ENCODE data around the gene PLD5.
"Not testable (repeated sequence)": the region's sequence is repeated elsewhere in the genome, so short reads cannot be mapped to it uniquely, and the experiment has no call there.

Gene PLD5

DNA sequence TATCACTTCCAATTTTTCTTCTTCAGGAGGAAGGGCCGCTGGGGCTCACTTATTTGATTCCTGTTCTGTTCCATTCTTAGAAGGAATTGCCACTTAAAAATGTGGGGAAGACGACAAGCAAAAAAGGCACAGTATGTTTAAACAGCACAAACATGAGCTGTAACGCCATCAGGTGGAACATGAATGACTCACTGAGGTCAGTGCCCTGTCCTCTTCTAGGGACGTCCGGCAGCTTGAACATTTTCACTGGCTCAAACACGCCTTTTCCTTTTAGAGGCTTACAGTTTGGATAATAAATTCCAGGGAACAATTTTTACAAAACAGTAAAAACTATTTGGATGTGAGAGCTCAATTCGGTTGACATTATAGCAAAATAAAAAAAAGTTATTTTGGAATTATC, 260.1 kb downstream of the PLD5 start:
- FAIRE-seq, result not testable (repeated sequence)

DNA sequence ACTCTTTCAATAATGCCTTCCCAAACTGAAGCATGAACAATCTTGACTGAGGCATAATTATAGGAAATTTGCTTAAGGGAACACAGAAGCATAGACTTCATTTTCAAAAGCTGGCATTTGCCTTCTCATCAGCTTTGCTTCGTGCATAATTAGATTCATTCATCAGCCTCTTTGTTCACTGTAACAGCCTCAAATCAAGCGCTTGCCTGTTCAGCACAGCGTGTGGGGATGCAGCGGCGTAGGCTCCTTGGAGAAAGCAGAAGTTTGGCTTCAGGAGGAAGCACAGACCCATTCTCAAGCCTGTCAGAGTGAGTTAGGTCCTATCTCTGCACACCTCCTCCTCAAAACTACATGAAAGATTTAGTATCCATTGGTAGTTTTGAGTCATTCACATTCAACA, 279.2 kb downstream of the PLD5 start:
- no peak for FAIRE-seq

DNA sequence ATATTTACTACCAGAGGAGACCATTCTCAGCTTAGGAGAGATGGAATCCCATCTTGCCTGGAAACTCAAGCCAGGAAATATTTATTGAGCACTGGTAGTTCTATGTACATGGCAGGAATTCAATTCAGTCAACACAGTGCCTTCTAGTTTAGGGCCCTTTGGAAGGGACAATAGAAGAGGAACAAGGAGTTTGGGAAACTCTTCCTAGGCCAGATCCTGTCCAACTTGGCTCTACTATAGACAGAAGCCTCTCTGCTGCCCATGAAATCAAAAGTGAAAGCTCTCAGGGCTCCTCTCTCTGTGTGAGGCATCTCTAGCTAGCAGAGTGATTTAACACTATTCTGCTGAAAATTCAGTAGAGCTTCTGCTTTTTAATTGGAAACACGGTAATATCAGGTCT, 281.0 kb downstream of the PLD5 start:
- FAIRE-seq, result no peak

DNA sequence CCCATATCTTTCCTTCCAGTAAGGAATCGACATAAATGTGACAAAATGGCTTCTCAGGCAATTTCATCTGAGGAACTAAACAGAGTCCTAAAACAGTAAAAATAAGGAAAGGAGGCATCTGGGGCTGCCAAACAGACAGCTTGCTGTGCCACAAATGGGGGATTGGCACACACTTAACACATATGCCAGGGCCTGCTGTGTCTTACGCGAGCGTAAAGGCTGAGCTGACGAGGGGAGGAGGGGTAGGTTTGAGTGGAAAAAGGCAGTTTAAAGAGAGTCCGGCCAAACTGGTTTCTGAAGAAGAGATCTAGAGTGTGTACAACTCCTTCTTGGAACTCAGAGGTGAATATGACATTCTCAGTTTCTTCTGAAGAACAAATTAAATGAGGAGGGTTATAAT, 281.5 kb downstream of the PLD5 start:
- FAIRE-seq, result no peak

DNA sequence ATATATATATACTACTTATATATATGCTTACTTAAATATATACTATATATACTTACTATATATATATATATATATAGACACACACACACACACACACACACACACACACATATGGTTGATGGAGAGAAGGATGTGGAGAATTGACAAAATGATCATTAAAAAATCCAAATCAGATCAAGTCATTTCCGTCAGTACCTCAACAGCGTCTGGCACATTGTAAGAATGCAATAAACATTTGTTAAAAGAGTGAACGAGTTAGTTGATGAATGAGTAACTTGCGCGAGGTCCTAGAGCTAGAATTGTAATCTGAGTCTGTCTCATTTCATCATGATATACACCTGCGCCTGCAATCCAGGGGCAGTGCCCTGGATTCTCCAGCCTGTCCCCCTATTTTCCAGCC, 282.6 kb downstream of the PLD5 start:
- FAIRE-seq, result no peak

DNA sequence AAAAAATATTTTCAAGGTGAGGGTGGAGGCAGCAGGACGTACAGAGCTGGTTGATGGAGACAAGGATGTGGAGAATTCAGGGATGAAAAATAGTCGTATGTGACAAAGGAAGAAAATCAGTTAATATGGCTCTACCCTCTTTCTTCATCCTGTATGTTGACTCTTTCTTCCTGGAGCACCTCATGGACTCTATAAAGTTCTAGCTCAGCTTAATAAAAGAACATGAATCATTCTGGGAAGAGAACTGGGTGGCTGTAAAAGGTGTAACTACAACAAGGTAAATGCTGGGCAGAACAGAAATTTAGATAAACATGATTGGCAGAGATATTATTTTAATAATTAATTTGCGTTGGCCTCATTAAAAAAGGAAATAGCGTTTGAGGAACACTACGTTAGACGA, 283.8 kb downstream of the PLD5 start:
- no peak for FAIRE-seq

DNA sequence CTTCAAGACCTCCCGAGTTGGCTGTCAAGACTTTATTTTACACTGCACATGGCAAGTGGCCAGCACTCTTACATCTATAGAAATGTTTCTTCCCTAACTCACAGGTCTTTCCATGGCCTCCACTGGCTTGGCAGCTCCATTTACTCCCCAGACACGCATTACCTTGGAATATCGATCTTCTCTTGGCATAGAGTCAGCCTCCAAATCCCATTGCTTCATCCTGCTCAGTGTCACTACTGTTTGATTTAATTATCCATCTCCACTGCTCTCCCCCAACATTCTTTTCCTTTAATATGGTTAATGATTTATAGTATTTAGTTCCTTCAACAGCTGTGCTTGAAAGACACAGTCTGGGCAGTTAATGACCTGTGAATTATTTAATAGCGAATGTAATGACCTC, 284.4 kb downstream of the PLD5 start:
- FAIRE-seq, result no peak

DNA sequence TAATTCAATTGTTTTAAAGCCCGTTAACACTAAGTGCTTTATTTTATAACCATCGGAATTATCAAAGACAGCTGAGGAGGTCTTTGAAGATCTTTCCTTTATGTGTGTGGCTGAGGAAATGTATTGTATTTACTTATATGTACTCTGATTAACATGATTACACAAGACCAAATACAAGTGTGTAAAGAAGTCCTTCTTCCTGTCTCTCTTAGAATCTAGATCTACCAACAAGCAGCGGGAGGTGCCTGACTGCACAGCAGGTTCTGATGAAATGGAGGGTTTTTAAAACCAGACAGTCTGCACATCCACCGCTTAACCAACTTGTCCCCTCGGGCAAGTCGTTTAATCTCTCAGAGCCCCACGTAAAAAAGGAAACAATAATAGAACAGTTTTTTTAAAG, 285.1 kb downstream of the PLD5 start:
- FAIRE-seq, result no peak

DNA sequence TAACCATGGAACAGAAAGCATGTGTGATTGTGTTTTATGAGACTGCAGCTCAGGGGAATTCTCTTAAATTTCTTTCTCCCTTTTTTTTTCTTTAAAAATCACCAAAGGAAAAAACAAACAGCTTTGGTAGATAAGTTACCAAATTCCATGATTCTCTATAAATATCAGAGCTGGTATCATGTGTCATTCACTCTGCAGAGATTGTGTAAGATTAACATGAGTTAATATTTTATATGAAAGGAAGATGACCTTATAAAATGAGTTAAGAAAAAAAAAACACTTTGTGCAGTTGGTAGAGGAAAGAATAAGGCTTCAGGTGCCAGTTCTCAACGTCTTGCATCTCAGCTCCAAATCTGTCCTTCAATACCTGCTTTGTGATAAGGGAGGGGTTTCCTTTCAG, 287.4 kb downstream of the PLD5 start:
- FAIRE-seq, result no peak

DNA sequence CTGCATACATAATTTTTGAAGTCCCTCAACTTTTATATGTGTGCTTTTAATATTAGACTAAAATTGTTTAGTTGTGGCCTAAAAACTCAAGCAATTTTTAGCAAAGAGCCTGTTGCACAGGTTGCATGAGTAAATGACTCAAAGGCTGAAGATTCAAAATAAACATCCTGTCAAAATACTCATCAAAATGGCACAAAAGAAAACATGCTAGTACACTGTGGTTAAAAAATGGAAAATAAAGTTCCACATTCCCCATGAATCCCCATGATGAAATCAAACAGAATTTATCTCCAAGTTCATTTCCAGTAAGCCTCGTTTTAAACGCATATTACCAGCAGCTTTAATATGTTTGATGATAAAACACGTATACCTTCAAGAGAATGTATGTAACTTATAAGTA, 295.5 kb downstream of the PLD5 start:
- no peak for FAIRE-seq

DNA sequence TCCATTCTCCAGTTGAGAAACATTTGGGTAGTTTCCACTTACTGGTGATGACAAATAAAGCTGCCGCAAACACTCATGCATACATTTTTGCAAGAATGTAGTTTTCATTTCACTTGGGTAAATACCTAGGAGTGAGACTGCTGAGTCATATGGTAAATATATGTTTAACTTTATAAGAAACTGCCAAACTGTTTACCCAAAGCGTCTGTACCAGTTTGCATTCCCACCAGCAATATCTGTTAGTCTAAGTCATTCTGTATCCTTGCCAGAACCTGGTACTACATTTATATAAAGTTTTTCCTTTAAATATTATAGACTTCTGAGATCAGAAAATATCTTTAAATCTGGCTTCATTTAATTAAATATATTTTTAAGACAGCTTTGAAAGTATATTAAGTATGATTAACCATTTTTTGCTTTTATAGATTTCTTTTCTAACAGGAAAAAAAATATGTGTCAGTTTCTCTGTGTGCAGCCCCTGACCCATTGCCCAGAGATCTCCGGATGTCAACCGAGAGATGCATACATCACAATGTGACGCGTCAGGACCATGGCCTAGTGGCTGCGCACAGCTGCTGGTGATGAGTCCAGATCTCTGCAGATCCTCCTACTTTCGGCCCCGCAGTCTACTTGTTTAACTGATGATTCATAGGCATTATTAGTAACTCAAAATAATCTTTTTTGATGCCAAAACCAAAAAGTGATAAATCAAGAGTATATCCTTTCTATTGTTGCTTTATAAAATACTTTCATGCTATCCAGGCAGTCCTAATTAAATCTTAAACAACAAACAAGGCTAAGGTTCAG, 298.5 kb downstream of the PLD5 start:
- FAIRE-seq, result no peak

DNA sequence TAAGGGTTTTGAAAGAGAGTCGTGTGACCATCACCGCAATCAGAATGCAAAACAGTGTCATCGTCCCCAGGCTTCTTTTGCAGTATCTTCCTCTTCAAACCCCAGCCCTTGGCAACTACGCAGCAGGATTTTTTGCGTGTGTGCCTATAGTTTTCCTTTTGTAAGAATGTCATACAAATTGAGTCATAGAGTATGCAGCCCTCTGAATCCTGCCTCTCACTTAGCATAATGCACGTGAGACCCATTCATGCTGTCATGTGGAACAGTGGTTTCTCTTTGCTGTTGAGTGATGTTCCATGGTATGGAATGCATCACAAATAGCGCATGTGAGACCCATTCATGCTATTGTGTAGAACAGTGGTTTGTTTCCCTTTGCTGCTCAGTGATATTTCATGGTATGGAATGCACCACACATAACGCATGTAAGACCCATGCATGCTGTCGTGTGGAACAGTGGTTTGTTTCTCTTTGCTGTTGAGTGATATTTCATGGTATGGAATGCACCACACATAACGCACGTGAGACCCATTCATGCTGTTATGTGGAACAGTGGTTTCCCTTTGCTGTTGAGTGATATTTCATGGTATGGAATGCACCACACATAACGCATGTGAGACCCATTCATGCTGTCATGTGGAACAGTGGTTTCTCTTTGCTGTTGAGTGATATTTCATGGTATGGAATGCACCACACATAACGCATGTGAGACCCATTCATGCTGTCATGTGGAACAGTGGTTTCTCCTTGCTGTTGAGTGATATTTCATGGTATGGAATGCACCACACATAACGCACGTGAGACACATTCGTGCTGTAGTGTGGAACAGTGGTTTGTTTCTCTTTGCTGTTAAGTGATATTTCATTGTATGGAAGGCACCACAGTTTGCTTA, 299.4 kb downstream of the PLD5 start:
- FAIRE-seq, result not testable (repeated sequence)

DNA sequence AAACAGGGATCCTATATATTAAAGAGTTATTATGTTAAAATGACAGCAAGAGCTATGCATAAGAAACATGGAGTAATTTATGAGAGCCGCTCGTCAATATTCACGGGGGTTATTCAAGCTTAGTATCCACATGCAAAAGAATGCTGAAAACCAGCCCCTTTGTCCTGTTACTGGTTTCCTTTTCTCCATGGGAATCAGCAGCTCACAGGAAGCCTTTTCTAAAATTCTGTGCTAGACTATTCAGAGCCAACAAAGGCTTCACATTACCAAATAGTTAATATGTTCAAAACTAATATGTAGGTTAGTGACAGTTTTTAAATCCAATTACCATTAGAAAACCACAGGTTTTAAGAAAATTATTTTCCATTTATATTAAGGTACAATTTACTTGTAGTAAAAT, 300.0 kb downstream of the PLD5 start:
- FAIRE-seq, result no peak

DNA sequence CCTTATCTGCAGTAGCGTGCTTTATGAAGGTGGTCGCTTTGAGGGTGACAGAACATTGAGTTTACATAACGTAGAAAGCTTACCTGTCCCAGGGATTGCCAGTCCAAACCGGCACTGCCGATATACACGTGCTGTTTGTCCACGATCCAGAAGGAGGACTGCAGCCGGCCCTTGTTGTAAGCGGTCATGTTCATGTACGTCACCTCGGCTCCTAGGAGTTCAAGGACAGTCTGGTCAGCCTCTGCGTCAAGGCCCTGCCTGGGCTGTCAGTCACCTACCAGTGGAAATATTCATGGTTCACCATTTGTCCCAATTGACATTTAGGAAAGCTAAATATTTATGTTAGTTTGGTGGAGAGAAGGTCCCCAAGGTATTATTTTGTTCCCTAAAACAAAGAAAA, 304.6 kb downstream of the PLD5 start:
- no peak for FAIRE-seq

DNA sequence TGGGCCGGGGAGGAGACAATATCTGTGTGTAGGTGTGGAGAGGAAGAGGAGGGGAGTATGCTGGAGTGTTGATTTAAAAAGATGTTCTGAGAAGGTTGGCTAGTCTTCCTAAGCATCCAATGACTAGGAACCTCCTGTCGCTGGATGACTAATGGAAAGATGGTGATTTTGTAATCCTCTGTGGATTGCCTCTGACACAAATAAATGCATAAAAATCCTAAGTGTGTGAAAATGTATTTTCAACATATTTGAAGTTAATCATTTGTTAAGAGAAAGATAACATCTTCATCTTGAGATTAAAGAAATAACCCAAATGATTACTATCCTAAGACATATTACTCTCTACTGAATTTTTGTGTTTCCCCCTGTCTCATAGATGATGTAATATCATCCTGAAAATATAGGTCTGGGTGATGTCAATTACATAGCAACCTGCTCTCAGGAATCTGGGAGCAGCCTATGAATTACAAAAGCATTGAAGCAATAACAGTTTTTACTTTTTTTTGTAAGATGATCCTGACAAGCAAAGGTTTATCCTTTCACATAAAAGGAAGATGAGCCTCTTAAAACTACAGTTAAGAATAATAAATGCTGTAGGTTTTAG, 305.1 kb downstream of the PLD5 start:
- no peak for FAIRE-seq

DNA sequence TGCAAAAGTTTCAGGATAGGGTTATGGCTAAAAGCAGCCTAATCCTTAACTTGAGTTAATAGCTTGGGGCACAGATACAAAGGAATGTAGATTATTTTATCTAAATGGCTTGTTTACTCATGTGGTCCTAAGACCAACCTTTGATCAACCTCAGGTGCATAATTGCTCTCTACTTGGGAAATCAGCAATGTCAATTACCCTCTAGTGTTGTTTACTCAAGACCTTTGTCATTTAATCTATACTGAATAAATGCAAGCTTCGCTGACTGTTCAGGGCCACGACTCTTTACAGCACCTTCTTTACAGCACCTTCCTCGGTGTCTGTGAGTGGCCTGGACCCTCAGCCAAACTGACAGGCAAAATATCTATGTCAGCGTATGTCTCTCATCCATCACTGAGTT, 308.1 kb downstream of the PLD5 start:
- no peak for FAIRE-seq

DNA sequence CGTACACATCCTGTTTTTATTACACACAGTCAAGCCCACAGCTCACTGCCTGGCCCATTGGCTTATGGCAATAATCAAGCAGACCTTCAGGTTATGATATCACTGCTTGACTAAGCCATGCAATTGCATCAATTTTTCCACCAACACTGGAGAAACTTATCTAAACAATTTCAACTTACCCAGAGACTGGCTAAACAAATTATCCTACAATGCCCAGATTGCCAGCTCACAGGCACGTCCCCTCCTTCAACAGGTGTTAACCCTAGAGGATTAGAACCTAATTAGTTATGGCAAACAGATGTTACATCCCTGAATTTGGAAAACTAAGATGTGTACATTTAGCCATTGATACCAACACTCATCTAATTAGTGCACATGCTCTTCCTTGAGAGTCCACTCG, 310.0 kb downstream of the PLD5 start:
- not testable (repeated sequence) for FAIRE-seq

DNA sequence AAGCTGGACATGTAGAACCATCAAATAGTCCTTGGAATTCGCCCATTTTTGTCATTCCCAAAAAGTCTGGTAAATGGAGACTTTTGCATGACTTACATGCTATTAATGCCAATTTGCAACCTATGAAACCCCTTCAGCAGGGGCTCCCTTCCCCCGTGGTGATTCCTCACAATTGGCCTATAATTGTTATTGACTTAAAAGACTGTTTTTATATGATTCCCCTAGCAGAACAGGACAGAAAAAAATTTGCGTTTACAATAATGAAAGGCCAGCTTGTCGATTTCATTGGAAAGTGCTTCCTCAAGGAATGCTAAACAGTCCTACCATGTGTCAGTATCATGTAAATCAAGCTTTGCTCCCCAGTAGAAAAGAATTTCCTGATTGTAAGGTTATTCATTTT, 311.5 kb downstream of the PLD5 start:
- FAIRE-seq, result not testable (repeated sequence)

DNA sequence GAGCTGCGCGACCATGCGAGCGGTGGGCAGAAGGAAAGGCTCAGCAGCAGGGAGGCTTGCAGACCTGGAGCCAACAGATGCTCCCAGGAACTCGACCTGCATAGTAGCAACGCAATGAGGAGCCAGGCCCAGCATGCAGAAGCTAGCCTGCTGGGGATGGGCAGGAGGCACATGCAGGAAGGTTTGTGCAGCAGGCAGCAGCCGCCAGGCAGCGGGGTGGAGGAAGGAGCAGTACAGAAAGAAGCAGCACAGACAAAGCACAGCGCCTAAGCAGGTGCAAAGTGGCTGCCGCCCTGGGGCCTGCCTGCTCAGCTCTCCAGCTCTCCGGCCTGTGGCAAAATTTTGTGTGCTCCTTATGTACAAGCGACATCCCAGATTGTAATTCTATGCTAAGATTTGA, 312.1 kb downstream of the PLD5 start:
- no peak for FAIRE-seq

DNA sequence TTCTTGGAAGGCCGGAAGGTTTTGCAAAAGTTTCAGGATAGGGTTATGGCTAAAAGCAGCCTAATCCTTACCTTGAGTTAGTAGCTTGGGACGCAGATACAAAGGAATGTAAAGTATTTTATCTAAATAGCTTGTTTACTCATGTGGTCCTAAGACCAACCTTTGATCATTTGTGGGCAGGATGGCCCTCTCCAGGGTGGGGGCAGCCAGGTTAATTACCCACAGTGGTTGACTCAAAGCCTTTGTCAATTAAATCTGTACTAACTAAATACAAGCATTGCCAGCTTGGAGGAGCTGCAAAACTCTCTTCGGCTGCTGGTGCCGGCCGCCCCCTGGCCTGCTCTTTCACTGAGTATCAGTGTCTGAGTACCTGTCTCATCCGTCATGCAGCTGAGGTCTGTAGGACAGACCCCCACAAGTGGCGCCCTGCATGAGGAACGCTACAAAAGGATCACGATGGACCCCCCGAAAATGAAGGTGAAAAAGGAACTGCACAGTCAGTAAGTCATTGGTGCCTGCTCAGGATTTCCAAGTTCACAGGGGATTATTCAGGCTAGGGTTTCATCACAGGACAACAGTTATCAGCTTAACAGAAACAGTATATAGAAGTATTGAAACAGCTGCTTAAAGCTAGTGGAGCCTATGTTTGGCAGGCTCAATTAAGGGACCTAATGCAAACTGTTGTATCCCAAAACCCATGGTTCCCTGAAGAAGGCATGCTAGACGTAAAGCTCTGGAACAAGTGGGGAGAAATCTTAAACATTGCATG, 313.1 kb downstream of the PLD5 start:
- FAIRE-seq, result no peak

DNA sequence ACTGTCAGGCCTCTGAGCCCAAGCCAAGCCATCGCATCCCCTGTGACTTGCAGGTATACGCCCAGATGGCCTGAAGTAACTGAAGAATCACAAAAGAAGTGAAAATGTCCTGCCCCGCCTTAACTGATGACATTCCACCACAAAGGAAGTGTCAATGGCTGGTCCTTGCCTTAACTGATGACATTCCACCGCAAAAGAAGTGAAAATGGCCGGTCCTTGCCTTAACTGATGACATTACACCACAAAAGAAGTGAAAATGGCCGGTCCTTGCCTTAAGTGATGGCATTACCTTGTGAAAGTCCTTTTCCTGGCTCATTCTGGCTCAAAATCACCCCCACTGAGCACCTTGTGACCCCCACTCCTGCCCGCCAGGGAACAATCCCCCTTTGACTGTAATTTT, 314.2 kb downstream of the PLD5 start:
- FAIRE-seq, result not testable (repeated sequence)

DNA sequence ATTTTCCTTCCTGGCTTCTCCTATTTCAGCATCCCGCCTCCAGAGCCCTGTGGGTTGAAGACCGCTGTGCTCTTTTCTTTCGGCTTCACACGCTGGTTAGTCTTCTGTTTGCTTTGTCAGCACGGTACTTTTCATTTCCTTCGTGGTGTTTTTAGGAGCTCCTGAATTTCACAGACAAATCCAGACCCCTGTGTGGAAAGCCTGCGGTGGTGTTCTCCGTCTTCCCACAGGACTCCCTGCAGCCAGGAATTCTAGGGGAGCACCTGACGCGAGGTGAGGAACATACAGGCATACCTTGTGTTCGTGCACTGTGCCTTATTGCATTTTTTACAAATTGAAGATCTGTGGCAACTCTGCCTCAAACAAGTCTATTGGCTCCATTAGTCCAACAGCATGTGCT, 315.4 kb downstream of the PLD5 start:
- no peak for FAIRE-seq

DNA sequence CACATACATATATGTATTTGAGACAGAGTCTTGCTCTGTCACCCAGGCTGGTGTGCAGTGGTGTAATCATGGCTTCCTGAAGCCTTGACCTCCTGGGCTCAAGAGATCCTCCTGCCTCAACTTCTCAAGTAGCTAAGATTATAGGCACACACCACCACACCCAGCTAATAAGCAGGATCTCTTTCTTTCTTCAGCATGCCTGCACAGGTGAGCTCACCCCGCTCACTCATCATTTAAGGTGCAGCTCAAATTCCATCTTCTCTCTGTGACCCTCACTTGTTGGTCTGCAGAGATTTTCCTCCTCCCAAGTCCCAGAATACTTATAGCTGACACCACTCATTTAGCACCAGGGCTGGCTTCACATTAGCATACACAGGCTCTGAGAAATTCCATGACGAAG, 316.5 kb downstream of the PLD5 start:
- no peak for FAIRE-seq

Measured in islet of Langerhans (tissue), 1 donor.